ENCODE data around the gene HSF2BP. TPM values are rescaled to one million over a fixed set of nuclear protein-coding genes. Genes with fewer than 3 reads are reported as not detected.
A peak's percentile ranks its signal among the peaks of the same experiment; 100 is the strongest.

Gene HSF2BP
- total and polyA plus RNA-seq, 4 experiments from 2014 or later, result 0.39 to 0.70 (median 0.67) TPM; not detected in 1

GRCh38 chr21:43639470-43640353 is 19.6 kb downstream of the HSF2BP start:
- no peak overlapping the region for H3K27ac ChIP-seq (ENCODE audit: low read depth, low read length)
- POLR2A ChIA-PET (ENCODE audit: partially characterized antibody), result no interaction called here

GRCh38 chr21:43637530-43638158 is 21.6 kb downstream of the HSF2BP start:
- DNase-seq, result no peak
- CTCF ChIA-PET (ENCODE audit: partially characterized antibody), result no interaction called here

More at GRCh38 chr21:43639470-43640353, 19.6 kb downstream of the HSF2BP start:
- Mint-ChIP-seq H3K9me3 (no peaks in the 10 kb centered on the region), H3K27ac (no peak overlapping the region), H3K4me1 (no peaks in the 10 kb centered on the region), H3K27me3 (peaks cover 0 to 3% of the 10 kb centered on the region in 2 donors), H3K4me3 (no peak overlapping the region), H3K36me3 (no peaks in the 10 kb centered on the region)
- CTCF ChIA-PET (ENCODE audit: partially characterized antibody), result no interaction called here
- Histone ChIP-seq H3K4me3 (ENCODE audit: low read length in 2 of 2) (no peak overlapping the region), H3K36me3 (ENCODE audit: insufficient read depth, low read length) (no peaks in the 10 kb centered on the region), H3K4me1 (ENCODE audit: insufficient read depth, low read length) (no peaks in the 10 kb centered on the region), H3K27me3 (ENCODE audit: insufficient read depth, low read length) (no peaks in the 10 kb centered on the region), H3K9me3 (ENCODE audit: control insufficient read depth in 1 of 2, low read length in 2 of 2) (no peaks in the 10 kb centered on the region)
- intact Hi-C loops (cut with micrococcal nuclease), result no loop called here
- no peak for DNase-seq

GRCh38 chr21:43635436-43635835 is 23.9 kb downstream of the HSF2BP start:
- Mint-ChIP-seq H3K9me3 (no peaks in the 10 kb centered on the region), H3K4me3 (no peak overlapping the region), H3K27ac (no peak overlapping the region), H3K4me1 (no peaks in the 10 kb centered on the region), H3K36me3 (no peaks in the 10 kb centered on the region), H3K27me3 (peaks cover 0 to 4% of the 10 kb centered on the region in 2 donors)
- H3K27me3 ChIP-seq (ENCODE audit: insufficient read depth, low read length), result no peaks in the 10 kb centered on the region
- CTCF ChIA-PET (ENCODE audit: partially characterized antibody), result no interaction called here
- DNase-seq, result no peak
- intact Hi-C loops (cut with micrococcal nuclease), result no loop called here
- no peaks in the 10 kb centered on the region for H3K36me3 ChIP-seq (ENCODE audit: insufficient read depth, low read length)
- H3K27ac ChIP-seq (ENCODE audit: low read depth, low read length), result no peak overlapping the region
- H3K4me1 ChIP-seq (ENCODE audit: insufficient read depth, low read length), result no peaks in the 10 kb centered on the region
- POLR2A ChIA-PET (ENCODE audit: partially characterized antibody), result no interaction called here
- H3K4me3 ChIP-seq (ENCODE audit: low read length in 2 of 2), result no peak overlapping the region
- no peaks in the 10 kb centered on the region for H3K9me3 ChIP-seq (ENCODE audit: control insufficient read depth in 1 of 2, low read length in 2 of 2)

More at GRCh38 chr21:43637530-43638158, 21.6 kb downstream of the HSF2BP start:
- intact Hi-C loops (cut with micrococcal nuclease), result no loop called here
- Mint-ChIP-seq H3K27me3 (peaks cover 0 to 2% of the 10 kb centered on the region in 2 donors), H3K4me3 (no peak overlapping the region), H3K4me1 (no peaks in the 10 kb centered on the region), H3K36me3 (no peaks in the 10 kb centered on the region), H3K27ac (no peak overlapping the region), H3K9me3 (no peaks in the 10 kb centered on the region)
- H3K9me3 ChIP-seq (ENCODE audit: control insufficient read depth in 1 of 2, low read length in 2 of 2), result no peaks in the 10 kb centered on the region
- POLR2A ChIA-PET (ENCODE audit: partially characterized antibody), result no interaction called here
- no peak overlapping the region for H3K27ac ChIP-seq (ENCODE audit: low read depth, low read length)
- no peaks in the 10 kb centered on the region for H3K4me1 ChIP-seq (ENCODE audit: insufficient read depth, low read length)
- H3K36me3 ChIP-seq (ENCODE audit: insufficient read depth, low read length), result no peaks in the 10 kb centered on the region
- no peaks in the 10 kb centered on the region for H3K27me3 ChIP-seq (ENCODE audit: insufficient read depth, low read length)
- no peak overlapping the region for H3K4me3 ChIP-seq (ENCODE audit: low read length in 2 of 2)

- Mint-ChIP-seq H3K4me1 (no peaks in the 10 kb centered on the region), H3K36me3 (no peaks in the 10 kb centered on the region), H3K27ac (no peak overlapping the region), H3K27me3 (peaks cover 0 to 4% of the 10 kb centered on the region in 2 donors), H3K4me3 (no peak overlapping the region), H3K9me3 (no peaks in the 10 kb centered on the region)
- Histone ChIP-seq H3K9me3 (ENCODE audit: control insufficient read depth in 1 of 2, low read length in 2 of 2) (no peaks in the 10 kb centered on the region), H3K4me3 (ENCODE audit: low read length in 2 of 2) (no peak overlapping the region), H3K4me1 (ENCODE audit: insufficient read depth, low read length) (no peaks in the 10 kb centered on the region), H3K27ac (ENCODE audit: low read depth, low read length) (no peak overlapping the region), H3K27me3 (ENCODE audit: insufficient read depth, low read length) (no peaks in the 10 kb centered on the region), H3K36me3 (ENCODE audit: insufficient read depth, low read length) (no peaks in the 10 kb centered on the region)
- CTCF ChIA-PET (ENCODE audit: partially characterized antibody), result no interaction called here
- POLR2A ChIA-PET (ENCODE audit: partially characterized antibody), result no interaction called here
- intact Hi-C loops (cut with micrococcal nuclease), result no loop called here
- no peak for DNase-seq
These were observed 24.7 kb downstream of the HSF2BP start for GRCh38 chr21:43634618-43635017.

- DNase-seq, result no peak
- peaks cover 0 to 4% of the 10 kb centered on the region in 2 donors for H3K27me3 Mint-ChIP-seq
- no peaks in the 10 kb centered on the region for H3K4me1 Mint-ChIP-seq
- H3K36me3 Mint-ChIP-seq, result no peaks in the 10 kb centered on the region
- no peak overlapping the region for H3K4me3 ChIP-seq (ENCODE audit: low read length in 2 of 2)
- H3K27me3 ChIP-seq (ENCODE audit: insufficient read depth, low read length), result no peaks in the 10 kb centered on the region
- POLR2A ChIA-PET (ENCODE audit: partially characterized antibody), result no interaction called here
- H3K27ac Mint-ChIP-seq, result peak overlapping the region in 1 of 7 donors; percentile 48
- H3K4me1 ChIP-seq (ENCODE audit: insufficient read depth, low read length), result no peaks in the 10 kb centered on the region
- H3K27ac ChIP-seq (ENCODE audit: low read depth, low read length), result no peak overlapping the region
- CTCF ChIA-PET (ENCODE audit: partially characterized antibody), result no interaction called here
- H3K4me3 Mint-ChIP-seq, result no peak overlapping the region
- no peaks in the 10 kb centered on the region for H3K9me3 ChIP-seq (ENCODE audit: control insufficient read depth in 1 of 2, low read length in 2 of 2)
- no peaks in the 10 kb centered on the region for H3K36me3 ChIP-seq (ENCODE audit: insufficient read depth, low read length)
- peaks cover 0 to 4% (median 0%) of the 10 kb centered on the region in 8 donors for H3K9me3 Mint-ChIP-seq
- intact Hi-C loops (cut with micrococcal nuclease), result no loop called here
These were observed 26.8 kb downstream of the HSF2BP start for GRCh38 chr21:43632373-43632905.

GRCh38 chr21:43631411-43632107 is 27.7 kb downstream of the HSF2BP start:
- Histone ChIP-seq H3K4me1 (ENCODE audit: insufficient read depth, low read length) (no peaks in the 10 kb centered on the region), H3K27ac (ENCODE audit: low read depth, low read length) (no peak overlapping the region), H3K4me3 (ENCODE audit: low read length in 2 of 2) (no peak overlapping the region), H3K36me3 (ENCODE audit: insufficient read depth, low read length) (no peaks in the 10 kb centered on the region), H3K27me3 (ENCODE audit: insufficient read depth, low read length) (no peaks in the 10 kb centered on the region), H3K9me3 (ENCODE audit: control insufficient read depth in 1 of 2, low read length in 2 of 2) (no peaks in the 10 kb centered on the region)
- POLR2A ChIA-PET (ENCODE audit: partially characterized antibody), result no interaction called here
- intact Hi-C loops (cut with micrococcal nuclease), result no loop called here
- peaks cover 0 to 4% (median 0%) of the 10 kb centered on the region in 8 donors for H3K9me3 Mint-ChIP-seq
- no peak overlapping the region for H3K4me3 Mint-ChIP-seq
- H3K27me3 Mint-ChIP-seq, result peaks cover 0 to 4% of the 10 kb centered on the region in 2 donors
- no peaks in the 10 kb centered on the region for H3K4me1 Mint-ChIP-seq
- no peak overlapping the region for H3K27ac Mint-ChIP-seq
- H3K36me3 Mint-ChIP-seq, result no peaks in the 10 kb centered on the region
- CTCF ChIA-PET (ENCODE audit: partially characterized antibody), result no interaction called here
- DNase-seq, result no peak

- Mint-ChIP-seq H3K27me3 (peaks cover 0 to 2% of the 10 kb centered on the region in 2 donors), H3K4me3 (no peak overlapping the region), H3K9me3 (peaks cover 0 to 4% (median 0%) of the 10 kb centered on the region in 8 donors), H3K4me1 (no peaks in the 10 kb centered on the region), H3K27ac (no peak overlapping the region), H3K36me3 (no peaks in the 10 kb centered on the region)
- no peaks in the 10 kb centered on the region for H3K36me3 ChIP-seq (ENCODE audit: insufficient read depth, low read length)
- no peak overlapping the region for H3K27ac ChIP-seq (ENCODE audit: low read depth, low read length)
- no peak overlapping the region for H3K4me3 ChIP-seq (ENCODE audit: low read length in 2 of 2)
- intact Hi-C loops (cut with micrococcal nuclease), result no loop called here
- POLR2A ChIA-PET (ENCODE audit: partially characterized antibody), result no interaction called here
- no peaks in the 10 kb centered on the region for H3K27me3 ChIP-seq (ENCODE audit: insufficient read depth, low read length)
- no peaks in the 10 kb centered on the region for H3K9me3 ChIP-seq (ENCODE audit: control insufficient read depth in 1 of 2, low read length in 2 of 2)
- no peak for DNase-seq
- H3K4me1 ChIP-seq (ENCODE audit: insufficient read depth, low read length), result no peaks in the 10 kb centered on the region
- CTCF ChIA-PET (ENCODE audit: partially characterized antibody), result no interaction called here
These were observed 31.8 kb downstream of the HSF2BP start for GRCh38 chr21:43627527-43627926.
